K562 (cell line): ENCODE data around the gene NQO2. TPM values are rescaled to one million over a fixed set of nuclear protein-coding genes. Genes with fewer than 3 reads are reported as not detected.

Experiments used
- ETV1 ChIP-seq: fragments of 450-650 bp; conservative IDR thresholded peaks from 2 replicates; pipeline ENCODE4 v1.6.1; 2016; ENCODE audit warnings: missing genetic modification characterization, control low read depth, low read depth, missing compliant biosample characterization
- FOS ChIP-seq: IDR thresholded peaks from 3 replicates; pipeline ENCODE4 v1.6.1; 2011; ENCODE audit not compliant: insufficient read length; ENCODE audit errors: extremely low read depth
- MYC ChIP-seq, 2 experiments: fragments of 250-450 bp in 1 of 2; sonication (Bioruptor Pico) in 1 of 2; IDR thresholded peaks; 2 replicates each; pipeline versions ENCODE4 v1.5.1 to v1.6.1; 2012 to 2021; ENCODE audit warnings: low read depth in 2 of 2, borderline replicate concordance in 1 of 2, improper control_type of control experiment in 1 of 2, low read length in 1 of 2, mild to moderate bottlenecking in 1 of 2, moderate library complexity in 1 of 2
- POLR2H ChIP-seq: IDR thresholded peaks from 2 replicates; pipeline ENCODE4 v1.6.1; 2016; ENCODE audit warnings: missing genetic modification characterization, low read depth, mild to moderate bottlenecking, control low read depth, missing compliant biosample characterization, moderate library complexity
- PRMT5 ChIP-seq: sonication (generic); formaldehyde crosslinking; IDR thresholded peaks from 2 replicates; pipeline ENCODE4 v1.5.0; 2020; ENCODE audit warnings: missing genetic modification reagents
- RBM34 ChIP-seq: fragments of 200-400 bp; formaldehyde crosslinking; IDR thresholded peaks from 2 replicates; pipeline ENCODE4 v1.6.1; 2018; ENCODE audit warnings: low read length, borderline replicate concordance; ENCODE audit not compliant: insufficient read depth
- RFX5 ChIP-seq: IDR thresholded peaks from 2 replicates; pipeline ENCODE4 v1.6.1; 2011; ENCODE audit warnings: low read depth, mild to moderate bottlenecking, improper control_type of control experiment, low read length
- ZBTB1 ChIP-seq: sonication (generic); formaldehyde crosslinking; IDR thresholded peaks from 2 replicates; pipeline ENCODE4 v1.8.1; 2023; ENCODE audit warnings: missing genetic modification reagents, low read depth, mild to moderate bottlenecking, borderline replicate concordance
- polyA plus RNA-seq, 8 experiments: library from polyadenylated mRNA; depleted of rRNA in 4 of 8; stranded (reverse) in 5 of 8; unstranded in 3 of 8; fragments of >200 nt; fragmentation: Nextera tagmentation in 2 of 8; fragmentation: Illumina TruSeq in 1 of 8; extraction: Ambion mirVana in 2 of 8; extraction: Trizol in 1 of 8; gene quantifications; 2 replicates each; pipeline versions ENCODE4 v1.2.1 to v1.2.3, GENCODE V29; 2011 to 2014; ENCODE audit warnings: inconsistent platforms in 1 of 8, missing spikeins in 1 of 8
- total RNA-seq, 7 experiments: library from RNA; depleted of rRNA in 6 of 7; stranded (reverse); fragments of >200 nt in 6 of 7; fragmentation: Illumina TruSeq in 2 of 7; extraction: Trizol in 2 of 7; gene quantifications; 2 replicates each; pipeline versions ENCODE4 v1.2.1 to v1.2.3, GENCODE V29; 2011 to 2021; ENCODE audit warnings: low replicate concordance in 1 of 7
- TF ChIP-seq, protein P1 (sequence below), 2 experiments: fragments of 150-350 bp in 1 of 2; IDR thresholded peaks; 2 replicates each; pipeline ENCODE4 v1.6.1; 2012 to 2016; ENCODE audit warnings: low read depth in 2 of 2, low read length in 2 of 2, mild to moderate bottlenecking in 1 of 2, moderate library complexity in 1 of 2
- TF ChIP-seq, protein P2 (sequence below): fragments of 250-450 bp; sonication (Bioruptor Pico); IDR thresholded peaks from 2 replicates; pipeline ENCODE4 v1.8.0; 2021; ENCODE audit warnings: mild to moderate bottlenecking, moderate library complexity

The NQO2 gene
- total and polyA plus RNA-seq, 9 of the 15 experiments (the other 6 are each of a cell fraction or from before 2014, with no cell fraction given), result 54.6 to 214 (median 116) TPM

GRCh38 chr6:2979819-2980464 is 19.8 kb upstream of the NQO2 start (continued):
- TF ChIP-seq ETV1 (tag) (peak; percentile 75), RBM34 (no peak), ZBTB1 (CRISPR knock-in tag) (no peak; the same call in 1 of the 2 replicates), RFX5 (no peak), POLR2H (tag) (peak; percentile 79), PRMT5 (CRISPR knock-in tag) (no peak), FOS (no peak), MYC (IDR thresholded peaks at IDR 0.05; ENCODE audit: low read depth, low read length) (no peak), MYC (CRISPR knock-in tag; IDR thresholded peaks at IDR 0.05; ENCODE audit: borderline replicate concordance, low read depth) (peak; percentile 77; the same call in 1 of the 2 replicates)
- TF ChIP-seq, protein P1, sequence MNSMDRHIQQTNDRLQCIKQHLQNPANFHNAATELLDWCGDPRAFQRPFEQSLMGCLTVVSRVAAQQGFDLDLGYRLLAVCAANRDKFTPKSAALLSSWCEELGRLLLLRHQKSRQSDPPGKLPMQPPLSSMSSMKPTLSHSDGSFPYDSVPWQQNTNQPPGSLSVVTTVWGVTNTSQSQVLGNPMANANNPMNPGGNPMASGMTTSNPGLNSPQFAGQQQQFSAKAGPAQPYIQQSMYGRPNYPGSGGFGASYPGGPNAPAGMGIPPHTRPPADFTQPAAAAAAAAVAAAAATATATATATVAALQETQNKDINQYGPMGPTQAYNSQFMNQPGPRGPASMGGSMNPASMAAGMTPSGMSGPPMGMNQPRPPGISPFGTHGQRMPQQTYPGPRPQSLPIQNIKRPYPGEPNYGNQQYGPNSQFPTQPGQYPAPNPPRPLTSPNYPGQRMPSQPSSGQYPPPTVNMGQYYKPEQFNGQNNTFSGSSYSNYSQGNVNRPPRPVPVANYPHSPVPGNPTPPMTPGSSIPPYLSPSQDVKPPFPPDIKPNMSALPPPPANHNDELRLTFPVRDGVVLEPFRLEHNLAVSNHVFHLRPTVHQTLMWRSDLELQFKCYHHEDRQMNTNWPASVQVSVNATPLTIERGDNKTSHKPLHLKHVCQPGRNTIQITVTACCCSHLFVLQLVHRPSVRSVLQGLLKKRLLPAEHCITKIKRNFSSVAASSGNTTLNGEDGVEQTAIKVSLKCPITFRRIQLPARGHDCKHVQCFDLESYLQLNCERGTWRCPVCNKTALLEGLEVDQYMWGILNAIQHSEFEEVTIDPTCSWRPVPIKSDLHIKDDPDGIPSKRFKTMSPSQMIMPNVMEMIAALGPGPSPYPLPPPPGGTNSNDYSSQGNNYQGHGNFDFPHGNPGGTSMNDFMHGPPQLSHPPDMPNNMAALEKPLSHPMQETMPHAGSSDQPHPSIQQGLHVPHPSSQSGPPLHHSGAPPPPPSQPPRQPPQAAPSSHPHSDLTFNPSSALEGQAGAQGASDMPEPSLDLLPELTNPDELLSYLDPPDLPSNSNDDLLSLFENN (IDR thresholded peaks at IDR 0.05; ENCODE audit: low read depth in 2 of 2, low read length in 2 of 2), result 0 out of 4 replicates have a peak, but pooled peaks of 1 of the 2 experiments have one; percentile 26
- TF ChIP-seq, protein P2, sequence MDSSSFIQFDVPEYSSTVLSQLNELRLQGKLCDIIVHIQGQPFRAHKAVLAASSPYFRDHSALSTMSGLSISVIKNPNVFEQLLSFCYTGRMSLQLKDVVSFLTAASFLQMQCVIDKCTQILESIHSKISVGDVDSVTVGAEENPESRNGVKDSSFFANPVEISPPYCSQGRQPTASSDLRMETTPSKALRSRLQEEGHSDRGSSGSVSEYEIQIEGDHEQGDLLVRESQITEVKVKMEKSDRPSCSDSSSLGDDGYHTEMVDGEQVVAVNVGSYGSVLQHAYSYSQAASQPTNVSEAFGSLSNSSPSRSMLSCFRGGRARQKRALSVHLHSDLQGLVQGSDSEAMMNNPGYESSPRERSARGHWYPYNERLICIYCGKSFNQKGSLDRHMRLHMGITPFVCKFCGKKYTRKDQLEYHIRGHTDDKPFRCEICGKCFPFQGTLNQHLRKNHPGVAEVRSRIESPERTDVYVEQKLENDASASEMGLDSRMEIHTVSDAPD (CRISPR knock-in tag), result peak; percentile 71
